Thyroid gland (tissue), 4 donors: ENCODE results near the gene KCNIP1.

Experiments
- CTCF ChIP-seq, 6 experiments: fragments of 200-600 bp in 3 of 6; fragments of 450-650 bp in 3 of 6; sonication (generic) in 3 of 6; IDR thresholded peaks; one replicate each; pipeline ENCODE4 v1.5.1; 2016 to 2019; ENCODE audit warnings: antibody characterized with exemption in 6 of 6, mild to moderate bottlenecking in 2 of 6, inconsistent platforms in 1 of 6, moderate library complexity in 1 of 6
- POLR2A ChIP-seq, 2 donors: fragments of 450-650 bp; IDR thresholded peaks; one replicate each; pipeline ENCODE4 v1.6.1; 2017; ENCODE audit warnings: antibody characterized with exemption in 2 of 2, mild to moderate bottlenecking in 2 of 2, moderate library complexity in 1 of 2

GRCh38 chr5:170746075-170746960 lies 242.5 kb downstream of the KCNIP1 start:
- TF ChIP-seq CTCF (IDR thresholded peaks at IDR 0.05) (no peak), POLR2A (IDR thresholded peaks at IDR 0.05) (no peak)
